ENCODE data around the gene RAPGEF3. TPM values are rescaled to one million over a fixed set of nuclear protein-coding genes. Genes with fewer than 3 reads are reported as not detected.

Gene RAPGEF3
- total and polyA plus RNA-seq, 5 donors from 2014 or later: 0.10 to 0.79 (median 0.14) TPM; not detected in 2

DNA sequence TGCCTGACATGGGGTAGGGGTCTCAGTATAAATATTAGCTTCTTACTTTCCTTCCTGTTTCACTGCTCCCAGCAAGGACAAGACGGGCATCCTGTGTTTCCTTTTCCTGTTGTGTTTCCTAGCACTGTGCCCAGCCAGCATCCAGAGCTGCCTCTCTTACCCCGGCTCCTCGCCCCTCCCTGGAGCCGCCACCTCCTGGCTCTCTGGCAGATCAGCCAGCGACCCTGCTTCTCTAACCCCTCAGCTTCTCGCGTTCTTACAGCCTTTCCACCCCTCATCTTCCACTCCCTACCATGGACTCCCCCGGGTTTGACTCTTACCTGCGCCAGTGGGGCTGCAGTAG is 43.2 kb upstream of the RAPGEF3 start:
- peaks cover 40% of the 10 kb centered on the region for H3K36me3 ChIP-seq (ENCODE audit: control insufficient read depth, insufficient read depth, low read length)
- no peak overlapping the region for H3K4me3 ChIP-seq (ENCODE audit: low read depth, low read length)
- H3K4me3 Mint-ChIP-seq: peak overlapping the region; percentile 8 to 81 (median 48)
- no peaks in the 10 kb centered on the region for H3K9me3 ChIP-seq (ENCODE audit: control insufficient read depth in 2 of 2, low read length in 2 of 2)
- H3K27me3 Mint-ChIP-seq: no peaks in the 10 kb centered on the region
- peak overlapping the region; percentile 33 to 94 (median 94) for H3K27ac Mint-ChIP-seq
- no peaks in the 10 kb centered on the region for H3K9me3 Mint-ChIP-seq
- H3K27me3 ChIP-seq (ENCODE audit: control insufficient read depth, insufficient read depth, low read length): no peaks in the 10 kb centered on the region
- H3K4me1 ChIP-seq (ENCODE audit: control insufficient read depth, insufficient read depth, low read length, poor library complexity, severe bottlenecking): peaks cover 65% of the 10 kb centered on the region
- ATAC-seq (ENCODE audit: low read depth in 2 of 2) (no peak), DNase-seq (no peak)
- H3K4me1 Mint-ChIP-seq: peaks cover 0 to 80% (median 53%) of the 10 kb centered on the region in 4 donors
- H3K27ac ChIP-seq (ENCODE audit: insufficient read depth, low read length, poor library complexity, severe bottlenecking): peak overlapping the region; percentile 47
- H3K36me3 Mint-ChIP-seq: peaks cover 9% of the 10 kb centered on the region

- H3K4me1 ChIP-seq (ENCODE audit: control insufficient read depth, insufficient read depth, low read length, poor library complexity, severe bottlenecking): peaks cover 60% of the 10 kb centered on the region
- H3K9me3 ChIP-seq (ENCODE audit: control insufficient read depth in 2 of 2, low read length in 2 of 2): no peaks in the 10 kb centered on the region
- H3K36me3 ChIP-seq (ENCODE audit: control insufficient read depth, insufficient read depth, low read length): peaks cover 44% of the 10 kb centered on the region
- Mint-ChIP-seq H3K27me3 (no peaks in the 10 kb centered on the region), H3K36me3 (peaks cover 9% of the 10 kb centered on the region), H3K4me3 (peak overlapping the region in 3 of 4 donors; percentile 36 to 81 (median 53)), H3K4me1 (peaks cover 0 to 74% (median 49%) of the 10 kb centered on the region in 4 donors), H3K27ac (peak overlapping the region; percentile 83 to 94 (median 90)), H3K9me3 (no peaks in the 10 kb centered on the region)
- peak overlapping the region; percentile 18 for H3K27ac ChIP-seq (ENCODE audit: insufficient read depth, low read length, poor library complexity, severe bottlenecking)
- no peak overlapping the region for H3K4me3 ChIP-seq (ENCODE audit: low read depth, low read length)
- DNase-seq: no peak
- ATAC-seq (ENCODE audit: low read depth in 2 of 2): no peak
- H3K27me3 ChIP-seq (ENCODE audit: control insufficient read depth, insufficient read depth, low read length): no peaks in the 10 kb centered on the region
These were observed 42.7 kb upstream of the RAPGEF3 start for GRCh38 chr12:47801170-47801903.

DNA sequence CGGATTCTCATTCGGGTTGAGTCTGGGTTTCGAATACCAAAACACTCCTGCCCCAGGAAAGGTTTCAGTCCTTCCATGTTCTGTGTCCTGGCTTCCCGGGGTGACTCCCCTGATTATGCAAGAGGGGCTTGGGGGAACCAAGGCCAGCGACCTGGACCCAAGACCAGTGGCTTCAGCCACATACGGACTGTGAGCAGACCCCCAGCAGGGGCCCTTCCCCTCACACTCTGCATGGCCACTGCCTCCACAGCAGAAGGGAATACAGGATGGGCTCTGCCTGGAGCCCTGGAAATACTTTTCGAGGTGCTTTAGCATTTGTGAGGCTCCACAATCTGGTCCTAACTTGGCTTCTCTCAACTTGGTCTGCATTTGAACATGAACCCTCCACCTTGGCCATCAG is 41.9 kb upstream of the RAPGEF3 start:
- no peak overlapping the region for H3K27ac ChIP-seq (ENCODE audit: insufficient read depth, low read length, poor library complexity, severe bottlenecking)
- H3K27me3 ChIP-seq (ENCODE audit: control insufficient read depth, insufficient read depth, low read length): no peaks in the 10 kb centered on the region
- DNase-seq (no peak), ATAC-seq (ENCODE audit: low read depth in 2 of 2) (no peak)
- no peak overlapping the region for H3K4me3 Mint-ChIP-seq
- H3K4me3 ChIP-seq (ENCODE audit: low read depth, low read length): no peak overlapping the region
- peaks cover 53% of the 10 kb centered on the region for H3K4me1 ChIP-seq (ENCODE audit: control insufficient read depth, insufficient read depth, low read length, poor library complexity, severe bottlenecking)
- H3K4me1 Mint-ChIP-seq: peaks cover 0 to 67% (median 42%) of the 10 kb centered on the region in 4 donors
- no peaks in the 10 kb centered on the region for H3K27me3 Mint-ChIP-seq
- peak overlapping the region; percentile 72 to 90 (median 83) for H3K27ac Mint-ChIP-seq
- H3K9me3 Mint-ChIP-seq: no peaks in the 10 kb centered on the region
- no peaks in the 10 kb centered on the region for H3K9me3 ChIP-seq (ENCODE audit: control insufficient read depth in 2 of 2, low read length in 2 of 2)
- H3K36me3 Mint-ChIP-seq: peaks cover 9% of the 10 kb centered on the region
- peaks cover 51% of the 10 kb centered on the region for H3K36me3 ChIP-seq (ENCODE audit: control insufficient read depth, insufficient read depth, low read length)

- Mint-ChIP-seq H3K9me3 (no peaks in the 10 kb centered on the region), H3K4me3 (peak overlapping the region in 1 of 4 donors; percentile 28), H3K27me3 (no peaks in the 10 kb centered on the region), H3K4me1 (peaks cover 0 to 55% (median 33%) of the 10 kb centered on the region in 4 donors), H3K27ac (peak overlapping the region in 2 of 3 donors; percentile 31 to 80), H3K36me3 (peaks cover 6% of the 10 kb centered on the region)
- Histone ChIP-seq H3K27ac (ENCODE audit: insufficient read depth, low read length, poor library complexity, severe bottlenecking) (peak overlapping the region; percentile 60), H3K36me3 (ENCODE audit: control insufficient read depth, insufficient read depth, low read length) (peaks cover 55% of the 10 kb centered on the region), H3K4me1 (ENCODE audit: control insufficient read depth, insufficient read depth, low read length, poor library complexity, severe bottlenecking) (peaks cover 42% of the 10 kb centered on the region), H3K9me3 (ENCODE audit: control insufficient read depth in 2 of 2, low read length in 2 of 2) (no peaks in the 10 kb centered on the region), H3K4me3 (ENCODE audit: low read depth, low read length) (no peak overlapping the region), H3K27me3 (ENCODE audit: control insufficient read depth, insufficient read depth, low read length) (no peaks in the 10 kb centered on the region)
- ATAC-seq (ENCODE audit: low read depth in 2 of 2) (no peak), DNase-seq (no peak)
These were observed 40.8 kb upstream of the RAPGEF3 start for GRCh38 chr12:47799357-47799955.

DNA sequence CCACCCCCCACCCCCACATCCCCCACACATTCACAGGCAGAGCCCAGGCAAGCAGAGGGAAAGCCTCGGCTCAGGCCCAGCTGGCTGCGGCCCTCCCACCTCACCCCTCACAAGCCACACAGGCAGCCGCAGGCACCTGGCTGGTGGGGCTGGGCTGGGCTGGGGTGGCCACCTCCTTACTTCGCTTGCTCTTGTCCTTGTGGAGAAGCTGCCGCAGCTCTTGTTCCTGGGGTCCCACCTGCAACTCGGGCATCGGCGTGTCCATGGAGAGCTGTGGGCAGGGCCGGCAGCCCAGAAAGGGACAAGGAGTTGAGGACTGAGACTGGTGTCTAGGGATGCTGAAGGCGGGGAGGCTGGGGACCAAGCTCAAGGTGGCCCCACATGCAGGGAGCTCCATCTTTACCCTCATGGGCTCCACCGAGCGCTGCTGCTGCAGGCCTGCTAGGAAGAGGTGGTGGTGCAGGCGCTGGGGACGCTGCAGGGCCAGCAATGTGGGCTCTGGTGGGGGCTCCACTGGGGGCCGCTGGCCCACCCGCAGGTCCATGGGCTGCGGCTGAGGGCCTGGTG is 39.8 kb upstream of the RAPGEF3 start:
- H3K27me3 Mint-ChIP-seq: no peaks in the 10 kb centered on the region
- no peak overlapping the region for H3K27ac Mint-ChIP-seq
- H3K9me3 ChIP-seq (ENCODE audit: control insufficient read depth in 2 of 2, low read length in 2 of 2): no peaks in the 10 kb centered on the region
- peaks cover 0 to 46% (median 25%) of the 10 kb centered on the region in 4 donors for H3K4me1 Mint-ChIP-seq
- H3K27me3 ChIP-seq (ENCODE audit: control insufficient read depth, insufficient read depth, low read length): no peaks in the 10 kb centered on the region
- DNase-seq: no peak
- H3K27ac ChIP-seq (ENCODE audit: insufficient read depth, low read length, poor library complexity, severe bottlenecking): peak overlapping the region; percentile 23
- ATAC-seq (ENCODE audit: low read depth in 2 of 2): no peak
- peaks cover 58% of the 10 kb centered on the region for H3K36me3 ChIP-seq (ENCODE audit: control insufficient read depth, insufficient read depth, low read length)
- no peaks in the 10 kb centered on the region for H3K9me3 Mint-ChIP-seq
- peaks cover 32% of the 10 kb centered on the region for H3K4me1 ChIP-seq (ENCODE audit: control insufficient read depth, insufficient read depth, low read length, poor library complexity, severe bottlenecking)
- H3K4me3 ChIP-seq (ENCODE audit: low read depth, low read length): no peak overlapping the region
- no peak overlapping the region for H3K4me3 Mint-ChIP-seq
- peaks cover 13% of the 10 kb centered on the region for H3K36me3 Mint-ChIP-seq

DNA sequence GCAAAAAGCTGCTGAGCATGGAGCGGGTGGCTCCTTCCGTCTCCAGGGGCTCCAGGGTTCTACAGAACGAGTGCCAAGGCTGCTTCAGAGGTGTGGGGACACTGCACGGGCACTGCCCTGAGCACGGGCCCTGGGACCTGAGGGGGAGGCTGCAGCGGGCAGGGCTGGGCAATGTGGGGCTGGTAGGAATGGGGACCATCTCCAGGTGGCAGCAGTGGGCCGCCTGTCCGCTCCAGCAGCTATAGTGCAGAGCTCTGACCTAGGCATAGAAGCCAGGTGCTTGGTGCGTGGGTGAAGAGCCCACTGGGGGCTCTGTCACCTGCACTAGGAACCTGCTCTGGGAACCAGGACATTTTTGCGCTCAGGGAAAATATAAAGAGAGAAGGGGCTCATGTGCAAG is 38.8 kb upstream of the RAPGEF3 start:
- Mint-ChIP-seq H3K4me3 (peak overlapping the region in 1 of 4 donors; percentile 41), H3K36me3 (peaks cover 19% of the 10 kb centered on the region), H3K9me3 (no peaks in the 10 kb centered on the region), H3K27me3 (no peaks in the 10 kb centered on the region), H3K27ac (peak overlapping the region; percentile 31 to 76 (median 41)), H3K4me1 (peaks cover 0 to 35% (median 21%) of the 10 kb centered on the region in 4 donors)
- Histone ChIP-seq H3K27me3 (ENCODE audit: control insufficient read depth, insufficient read depth, low read length) (no peaks in the 10 kb centered on the region), H3K27ac (ENCODE audit: insufficient read depth, low read length, poor library complexity, severe bottlenecking) (no peak overlapping the region), H3K9me3 (ENCODE audit: control insufficient read depth in 2 of 2, low read length in 2 of 2) (no peaks in the 10 kb centered on the region), H3K4me1 (ENCODE audit: control insufficient read depth, insufficient read depth, low read length, poor library complexity, severe bottlenecking) (peaks cover 22% of the 10 kb centered on the region), H3K36me3 (ENCODE audit: control insufficient read depth, insufficient read depth, low read length) (peaks cover 65% of the 10 kb centered on the region), H3K4me3 (ENCODE audit: low read depth, low read length) (no peak overlapping the region)
- DNase-seq (peak in 2 of 3 donors; percentile 48 to 55), ATAC-seq (ENCODE audit: low read depth in 2 of 2) (peak; percentile 57 to 71)

GRCh38 chr12:47795814-47796411 is 37.2 kb upstream of the RAPGEF3 start:
- H3K4me1 ChIP-seq (ENCODE audit: control insufficient read depth, insufficient read depth, low read length, poor library complexity, severe bottlenecking): peaks cover 6% of the 10 kb centered on the region
- no peaks in the 10 kb centered on the region for H3K27me3 ChIP-seq (ENCODE audit: control insufficient read depth, insufficient read depth, low read length)
- no peaks in the 10 kb centered on the region for H3K9me3 ChIP-seq (ENCODE audit: control insufficient read depth in 2 of 2, low read length in 2 of 2)
- peaks cover 0 to 20% (median 9%) of the 10 kb centered on the region in 4 donors for H3K4me1 Mint-ChIP-seq
- no peak overlapping the region for H3K4me3 Mint-ChIP-seq
- H3K36me3 ChIP-seq (ENCODE audit: control insufficient read depth, insufficient read depth, low read length): peaks cover 78% of the 10 kb centered on the region
- DNase-seq (no peak), ATAC-seq (ENCODE audit: low read depth in 2 of 2) (no peak)
- no peak overlapping the region for H3K27ac Mint-ChIP-seq
- H3K9me3 Mint-ChIP-seq: no peaks in the 10 kb centered on the region
- H3K4me3 ChIP-seq (ENCODE audit: low read depth, low read length): no peak overlapping the region
- no peak overlapping the region for H3K27ac ChIP-seq (ENCODE audit: insufficient read depth, low read length, poor library complexity, severe bottlenecking)
- H3K27me3 Mint-ChIP-seq: no peaks in the 10 kb centered on the region
- H3K36me3 Mint-ChIP-seq: peaks cover 24% of the 10 kb centered on the region

Measured in CD4-positive, CD25-positive, alpha-beta regulatory T cell (primary cell).